ENCODE data around the gene SLC4A3. TPM values are rescaled to one million over a fixed set of nuclear protein-coding genes. Genes with fewer than 3 reads are reported as not detected.

SLC4A3 gene
- total and polyA plus RNA-seq, 2 of the 13 experiments (the other 11 are each of a cell fraction or from before 2014, with no cell fraction given), result 0.18 to 0.95 TPM

DNA sequence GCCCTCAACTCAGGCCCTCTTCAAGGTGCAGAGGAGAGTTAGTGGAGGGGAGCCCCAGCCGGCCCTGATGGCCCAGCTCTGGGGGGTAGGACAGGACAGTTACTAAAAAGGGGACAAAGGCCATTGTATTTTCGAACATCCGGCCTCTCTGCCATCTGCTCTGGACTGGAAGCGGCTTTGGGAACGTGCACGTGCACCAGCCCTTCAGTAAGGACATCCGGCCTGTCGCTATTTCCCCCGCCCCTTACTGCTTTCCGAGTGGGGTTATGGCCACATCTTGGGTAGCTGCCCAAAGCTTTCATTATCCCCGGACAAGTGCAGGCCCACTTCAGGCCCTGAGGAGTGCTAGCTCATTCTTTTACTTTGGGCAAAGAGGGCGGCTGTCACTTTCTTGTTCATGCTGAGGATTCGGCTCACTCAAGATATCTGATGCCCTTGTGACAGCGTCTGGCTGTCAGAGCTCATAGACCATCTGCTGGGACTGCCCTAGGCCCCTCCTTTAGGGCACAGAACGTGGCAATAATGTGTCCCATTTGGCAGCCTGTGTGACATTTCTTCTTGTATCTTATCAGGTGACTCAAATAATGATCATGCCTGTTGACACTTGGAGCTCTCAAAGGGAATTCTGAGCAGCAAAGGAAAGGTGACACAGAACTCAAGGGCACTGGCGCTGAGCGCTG is 17.5 kb downstream of the SLC4A3 start (continued):
- TF ChIP-seq ZEB1 (IDR thresholded peaks at IDR 0.05; ENCODE audit: insufficient replicate concordance, low read depth) (no peak), SCMH1 (CRISPR knock-in tag; IDR thresholded peaks at IDR 0.05; ENCODE audit: borderline replicate concordance) (no peak), TBX2 (CRISPR knock-in tag; IDR thresholded peaks at IDR 0.05; ENCODE audit: borderline replicate concordance) (0 out of 2 replicates have a peak, but pooled peaks have one; percentile 27), SOX6 (IDR thresholded peaks at IDR 0.05) (no peak), SOX6 (CRISPR knock-in tag; IDR thresholded peaks at IDR 0.05) (0 out of 2 replicates have a peak, but pooled peaks have one; percentile 31), NFIB (CRISPR knock-in tag; IDR thresholded peaks at IDR 0.05; ENCODE audit: borderline replicate concordance) (no peak), ZNF7 (CRISPR knock-in tag; IDR thresholded peaks at IDR 0.05) (peak; percentile 57; the same call in 1 of the 2 replicates), ZNF773 (CRISPR knock-in tag; IDR thresholded peaks at IDR 0.05; ENCODE audit: borderline replicate concordance) (no peak), ZNF432 (CRISPR knock-in tag; IDR thresholded peaks at IDR 0.05; ENCODE audit: borderline replicate concordance) (no peak), TCF7 (IDR thresholded peaks at IDR 0.05; ENCODE audit: low read depth) (no peak), ZBTB7A (CRISPR knock-in tag; IDR thresholded peaks at IDR 0.05) (no peak), TSC22D2 (CRISPR knock-in tag; IDR thresholded peaks at IDR 0.05; ENCODE audit: borderline replicate concordance) (no peak)
- TF ChIP-seq, protein P1, sequence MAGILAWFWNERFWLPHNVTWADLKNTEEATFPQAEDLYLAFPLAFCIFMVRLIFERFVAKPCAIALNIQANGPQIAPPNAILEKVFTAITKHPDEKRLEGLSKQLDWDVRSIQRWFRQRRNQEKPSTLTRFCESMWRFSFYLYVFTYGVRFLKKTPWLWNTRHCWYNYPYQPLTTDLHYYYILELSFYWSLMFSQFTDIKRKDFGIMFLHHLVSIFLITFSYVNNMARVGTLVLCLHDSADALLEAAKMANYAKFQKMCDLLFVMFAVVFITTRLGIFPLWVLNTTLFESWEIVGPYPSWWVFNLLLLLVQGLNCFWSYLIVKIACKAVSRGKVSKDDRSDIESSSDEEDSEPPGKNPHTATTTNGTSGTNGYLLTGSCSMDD (CRISPR knock-in tag; IDR thresholded peaks at IDR 0.05), result no peak
- TF ChIP-seq, protein P2, sequence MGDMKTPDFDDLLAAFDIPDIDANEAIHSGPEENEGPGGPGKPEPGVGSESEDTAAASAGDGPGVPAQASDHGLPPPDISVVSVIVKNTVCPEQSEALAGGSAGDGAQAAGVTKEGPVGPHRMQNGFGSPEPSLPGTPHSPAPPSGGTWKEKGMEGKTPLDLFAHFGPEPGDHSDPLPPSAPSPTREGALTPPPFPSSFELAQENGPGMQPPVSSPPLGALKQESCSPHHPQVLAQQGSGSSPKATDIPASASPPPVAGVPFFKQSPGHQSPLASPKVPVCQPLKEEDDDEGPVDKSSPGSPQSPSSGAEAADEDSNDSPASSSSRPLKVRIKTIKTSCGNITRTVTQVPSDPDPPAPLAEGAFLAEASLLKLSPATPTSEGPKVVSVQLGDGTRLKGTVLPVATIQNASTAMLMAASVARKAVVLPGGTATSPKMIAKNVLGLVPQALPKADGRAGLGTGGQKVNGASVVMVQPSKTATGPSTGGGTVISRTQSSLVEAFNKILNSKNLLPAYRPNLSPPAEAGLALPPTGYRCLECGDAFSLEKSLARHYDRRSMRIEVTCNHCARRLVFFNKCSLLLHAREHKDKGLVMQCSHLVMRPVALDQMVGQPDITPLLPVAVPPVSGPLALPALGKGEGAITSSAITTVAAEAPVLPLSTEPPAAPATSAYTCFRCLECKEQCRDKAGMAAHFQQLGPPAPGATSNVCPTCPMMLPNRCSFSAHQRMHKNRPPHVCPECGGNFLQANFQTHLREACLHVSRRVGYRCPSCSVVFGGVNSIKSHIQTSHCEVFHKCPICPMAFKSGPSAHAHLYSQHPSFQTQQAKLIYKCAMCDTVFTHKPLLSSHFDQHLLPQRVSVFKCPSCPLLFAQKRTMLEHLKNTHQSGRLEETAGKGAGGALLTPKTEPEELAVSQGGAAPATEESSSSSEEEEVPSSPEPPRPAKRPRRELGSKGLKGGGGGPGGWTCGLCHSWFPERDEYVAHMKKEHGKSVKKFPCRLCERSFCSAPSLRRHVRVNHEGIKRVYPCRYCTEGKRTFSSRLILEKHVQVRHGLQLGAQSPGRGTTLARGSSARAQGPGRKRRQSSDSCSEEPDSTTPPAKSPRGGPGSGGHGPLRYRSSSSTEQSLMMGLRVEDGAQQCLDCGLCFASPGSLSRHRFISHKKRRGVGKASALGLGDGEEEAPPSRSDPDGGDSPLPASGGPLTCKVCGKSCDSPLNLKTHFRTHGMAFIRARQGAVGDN (CRISPR knock-in tag; IDR thresholded peaks at IDR 0.05), result peak; percentile 42
- TF ChIP-seq, protein P3, sequence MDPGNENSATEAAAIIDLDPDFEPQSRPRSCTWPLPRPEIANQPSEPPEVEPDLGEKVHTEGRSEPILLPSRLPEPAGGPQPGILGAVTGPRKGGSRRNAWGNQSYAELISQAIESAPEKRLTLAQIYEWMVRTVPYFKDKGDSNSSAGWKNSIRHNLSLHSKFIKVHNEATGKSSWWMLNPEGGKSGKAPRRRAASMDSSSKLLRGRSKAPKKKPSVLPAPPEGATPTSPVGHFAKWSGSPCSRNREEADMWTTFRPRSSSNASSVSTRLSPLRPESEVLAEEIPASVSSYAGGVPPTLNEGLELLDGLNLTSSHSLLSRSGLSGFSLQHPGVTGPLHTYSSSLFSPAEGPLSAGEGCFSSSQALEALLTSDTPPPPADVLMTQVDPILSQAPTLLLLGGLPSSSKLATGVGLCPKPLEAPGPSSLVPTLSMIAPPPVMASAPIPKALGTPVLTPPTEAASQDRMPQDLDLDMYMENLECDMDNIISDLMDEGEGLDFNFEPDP (CRISPR knock-in tag; conservative IDR thresholded peaks at IDR 0.05), result no peak
- TF ChIP-seq, protein P4, sequence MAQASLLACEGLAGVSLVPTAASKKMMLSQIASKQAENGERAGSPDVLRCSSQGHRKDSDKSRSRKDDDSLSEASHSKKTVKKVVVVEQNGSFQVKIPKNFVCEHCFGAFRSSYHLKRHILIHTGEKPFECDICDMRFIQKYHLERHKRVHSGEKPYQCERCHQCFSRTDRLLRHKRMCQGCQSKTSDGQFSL (CRISPR knock-in tag; IDR thresholded peaks at IDR 0.05), result no peak
- TF ChIP-seq, protein P5, sequence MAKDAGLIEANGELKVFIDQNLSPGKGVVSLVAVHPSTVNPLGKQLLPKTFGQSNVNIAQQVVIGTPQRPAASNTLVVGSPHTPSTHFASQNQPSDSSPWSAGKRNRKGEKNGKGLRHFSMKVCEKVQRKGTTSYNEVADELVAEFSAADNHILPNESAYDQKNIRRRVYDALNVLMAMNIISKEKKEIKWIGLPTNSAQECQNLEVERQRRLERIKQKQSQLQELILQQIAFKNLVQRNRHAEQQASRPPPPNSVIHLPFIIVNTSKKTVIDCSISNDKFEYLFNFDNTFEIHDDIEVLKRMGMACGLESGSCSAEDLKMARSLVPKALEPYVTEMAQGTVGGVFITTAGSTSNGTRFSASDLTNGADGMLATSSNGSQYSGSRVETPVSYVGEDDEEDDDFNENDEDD (CRISPR knock-in tag; IDR thresholded peaks at IDR 0.05; ENCODE audit: borderline replicate concordance), result no peak
- TF ChIP-seq, protein P6, sequence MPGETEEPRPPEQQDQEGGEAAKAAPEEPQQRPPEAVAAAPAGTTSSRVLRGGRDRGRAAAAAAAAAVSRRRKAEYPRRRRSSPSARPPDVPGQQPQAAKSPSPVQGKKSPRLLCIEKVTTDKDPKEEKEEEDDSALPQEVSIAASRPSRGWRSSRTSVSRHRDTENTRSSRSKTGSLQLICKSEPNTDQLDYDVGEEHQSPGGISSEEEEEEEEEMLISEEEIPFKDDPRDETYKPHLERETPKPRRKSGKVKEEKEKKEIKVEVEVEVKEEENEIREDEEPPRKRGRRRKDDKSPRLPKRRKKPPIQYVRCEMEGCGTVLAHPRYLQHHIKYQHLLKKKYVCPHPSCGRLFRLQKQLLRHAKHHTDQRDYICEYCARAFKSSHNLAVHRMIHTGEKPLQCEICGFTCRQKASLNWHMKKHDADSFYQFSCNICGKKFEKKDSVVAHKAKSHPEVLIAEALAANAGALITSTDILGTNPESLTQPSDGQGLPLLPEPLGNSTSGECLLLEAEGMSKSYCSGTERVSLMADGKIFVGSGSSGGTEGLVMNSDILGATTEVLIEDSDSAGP (CRISPR knock-in tag; IDR thresholded peaks at IDR 0.05; ENCODE audit: borderline replicate concordance), result no peak
- TF ChIP-seq, protein P7, sequence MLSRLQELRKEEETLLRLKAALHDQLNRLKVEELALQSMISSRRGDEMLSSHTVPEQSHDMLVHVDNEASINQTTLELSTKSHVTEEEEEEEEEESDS (CRISPR knock-in tag; IDR thresholded peaks at IDR 0.05; ENCODE audit: borderline replicate concordance), result no peak
